HG03103 (cell line): Measurements from ENCODE around the gene ECM2.

Experiments used
- ATAC-seq: cut with Tn5 transposase; IDR thresholded peaks from one replicate; pipeline ENCODE4 v1.9.1; 2021; ENCODE audit warnings: low read depth; ENCODE audit not compliant: unreplicated experiment

ECM2 gene

DNA sequence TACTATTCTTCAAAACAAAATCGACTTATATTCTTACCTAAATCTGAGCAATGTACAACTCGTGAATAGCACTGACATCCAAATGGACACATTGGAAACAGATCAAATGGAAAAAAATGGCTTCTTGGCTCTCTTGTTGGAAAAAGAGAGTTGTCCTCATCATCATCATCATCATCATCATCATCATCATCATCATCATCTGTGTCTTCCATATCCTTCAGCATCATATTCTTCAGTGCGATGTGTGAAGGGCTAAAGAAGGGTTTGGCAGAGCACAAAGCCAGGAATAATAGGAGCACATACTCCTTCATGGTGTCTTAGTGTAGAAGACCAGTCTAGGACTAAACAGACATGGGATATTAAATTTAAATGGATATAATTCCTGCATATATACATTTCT, 61.2 kb downstream of the ECM2 start:
- no peak for ATAC-seq

DNA sequence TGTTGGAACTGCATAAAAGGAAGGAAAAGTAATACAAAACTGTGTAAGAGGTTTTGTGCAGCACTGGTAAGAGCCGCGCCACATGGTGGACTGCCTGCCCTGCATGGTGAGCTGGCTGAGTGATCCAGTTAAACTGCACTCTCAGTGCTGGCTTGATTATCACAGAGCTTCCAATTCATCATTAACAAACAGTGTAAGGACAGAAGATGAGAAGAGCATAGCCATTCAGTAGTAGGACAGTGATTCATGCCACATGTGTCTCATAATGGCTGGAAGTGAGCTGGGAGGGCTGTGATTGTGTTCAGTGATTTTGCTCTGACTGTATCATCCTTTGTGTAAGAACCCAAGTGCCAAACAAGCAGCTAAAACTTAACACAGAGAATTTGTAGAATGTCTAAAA, 67.6 kb downstream of the ECM2 start:
- ATAC-seq: no peak

DNA sequence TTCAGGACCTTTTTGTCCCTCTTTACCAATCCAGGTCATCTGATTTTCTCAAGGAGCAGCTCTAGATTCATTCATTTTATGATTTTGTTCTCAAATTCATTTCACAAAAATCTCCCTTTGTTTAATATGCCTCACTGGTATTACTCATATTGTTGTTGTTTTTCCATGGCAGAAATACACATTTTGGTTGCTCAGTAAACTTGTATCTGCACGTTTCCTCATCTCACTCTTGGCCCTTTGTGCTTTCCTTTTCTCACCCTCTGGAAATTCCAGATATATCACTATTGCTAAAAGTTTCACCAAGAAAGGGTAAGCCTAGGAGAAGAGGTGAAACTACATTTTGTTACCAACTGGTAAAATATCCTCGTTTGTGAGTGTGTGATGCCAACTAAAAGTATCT, 68.3 kb downstream of the ECM2 start:
- no peak for ATAC-seq

DNA sequence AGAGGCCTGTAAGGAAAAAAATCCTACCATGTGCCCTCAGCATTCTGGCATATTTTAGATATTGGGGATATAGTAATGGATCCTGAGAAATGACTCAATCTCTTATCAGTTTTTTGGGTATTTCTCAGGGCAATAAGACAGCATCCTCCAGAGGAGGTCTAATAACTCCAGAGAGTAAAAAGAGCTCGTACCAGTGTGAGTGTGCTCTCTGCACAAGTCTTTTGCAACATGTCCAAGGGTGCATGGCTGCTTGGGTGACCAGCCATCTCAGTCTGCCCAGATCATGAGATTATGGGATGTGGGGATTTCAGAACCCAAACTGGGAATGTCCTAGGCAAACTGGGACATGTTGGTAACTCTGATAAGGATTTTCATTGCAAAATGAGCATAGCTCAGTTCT, 68.7 kb downstream of the ECM2 start:
- no peak for ATAC-seq

DNA sequence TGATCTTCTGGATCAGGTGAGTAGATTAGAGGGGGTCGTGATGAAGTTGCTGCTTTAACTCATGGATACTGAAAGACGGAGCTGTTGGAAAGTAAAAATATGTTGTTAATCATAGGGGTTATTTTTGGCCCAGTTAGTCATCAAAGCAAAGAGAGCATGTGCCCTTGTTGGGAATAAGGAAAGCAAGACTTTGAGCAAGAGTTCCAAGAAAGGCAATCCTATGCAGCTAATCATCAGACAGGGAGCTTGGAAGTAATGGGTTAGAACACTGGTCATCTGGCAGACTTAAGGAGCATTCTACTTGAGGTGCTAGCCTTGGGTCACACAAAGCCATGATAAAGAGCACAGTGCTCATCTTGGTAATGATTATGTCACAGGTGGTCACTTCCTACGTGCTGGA, 71.8 kb downstream of the ECM2 start:
- no peak for ATAC-seq

DNA sequence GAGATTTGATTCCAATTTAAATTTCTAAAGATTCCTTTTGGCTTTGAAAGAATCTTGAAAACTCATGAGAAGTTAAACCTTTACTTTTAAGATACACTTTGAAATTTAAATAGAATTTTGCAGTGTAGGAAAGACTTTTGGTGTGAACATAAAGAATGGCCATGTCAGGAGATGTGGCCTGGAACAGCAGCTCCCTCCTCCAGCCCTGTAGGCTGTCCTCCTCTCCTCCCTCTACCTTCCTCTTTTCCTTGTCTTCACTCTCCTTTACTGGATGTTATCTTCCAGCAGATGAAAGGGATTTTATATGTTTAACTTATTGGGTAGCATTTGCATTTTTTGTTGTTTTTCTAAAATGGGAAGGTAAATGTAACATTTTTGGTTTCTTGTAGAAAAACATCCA, 72.4 kb downstream of the ECM2 start:
- ATAC-seq: no peak

DNA sequence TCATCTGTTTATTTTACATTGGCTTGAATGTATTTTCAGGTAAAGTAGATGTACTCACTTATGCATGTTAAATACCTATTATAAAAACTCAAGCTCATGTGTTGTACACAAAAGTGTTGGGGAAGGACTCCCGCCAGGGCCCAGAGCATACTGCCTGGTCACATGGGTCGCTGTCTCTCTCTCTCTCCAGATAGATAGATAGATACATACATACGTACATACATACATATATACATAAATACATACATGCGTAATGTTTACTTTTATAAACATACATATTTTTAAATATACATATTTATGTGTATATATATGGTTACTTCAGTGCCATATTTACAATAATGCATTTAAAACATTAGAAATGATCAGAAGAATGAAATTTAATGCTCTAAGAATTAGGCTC, 78.2 kb downstream of the ECM2 start:
- no peak for ATAC-seq

GRCh38 chr9:92455217-92455616, 80.6 kb downstream of the ECM2 start:
- ATAC-seq: no peak

DNA sequence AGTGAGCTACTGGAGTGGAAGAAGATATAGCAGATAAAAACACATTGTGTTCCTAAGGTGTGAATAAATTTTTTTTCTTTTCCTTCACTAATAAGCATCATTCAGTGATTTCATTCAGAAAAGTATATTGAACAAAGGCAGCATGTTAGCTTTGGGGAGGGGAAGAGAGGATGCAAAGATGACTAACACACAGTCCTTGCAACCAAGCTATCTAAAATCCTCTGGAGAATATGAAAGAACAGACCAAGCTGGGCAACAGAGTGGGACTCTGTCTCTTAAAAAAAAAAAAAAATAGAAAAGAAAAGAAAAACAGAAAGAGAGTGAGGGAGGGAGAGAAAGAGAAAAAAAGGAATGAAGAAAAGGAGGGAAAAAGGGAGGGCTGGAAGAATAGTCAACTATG, 89.3 kb downstream of the ECM2 start:
- no peak for ATAC-seq
